AML-193 (cell line): ENCODE results near the gene CISD2.
A peak's percentile ranks its signal among the peaks of the same experiment; 100 is the strongest.
"Not testable (repeated sequence)": the region's sequence is repeated elsewhere in the genome, so short reads cannot be mapped to it uniquely, and the experiment has no call there.

Source experiments
- DNase-seq, 2 experiments: peaks; one replicate each; lab custom pipeline; 2025; lab: John Stamatoyannopoulos, UW

The CISD2 gene, protein sequence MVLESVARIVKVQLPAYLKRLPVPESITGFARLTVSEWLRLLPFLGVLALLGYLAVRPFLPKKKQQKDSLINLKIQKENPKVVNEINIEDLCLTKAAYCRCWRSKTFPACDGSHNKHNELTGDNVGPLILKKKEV

DNA sequence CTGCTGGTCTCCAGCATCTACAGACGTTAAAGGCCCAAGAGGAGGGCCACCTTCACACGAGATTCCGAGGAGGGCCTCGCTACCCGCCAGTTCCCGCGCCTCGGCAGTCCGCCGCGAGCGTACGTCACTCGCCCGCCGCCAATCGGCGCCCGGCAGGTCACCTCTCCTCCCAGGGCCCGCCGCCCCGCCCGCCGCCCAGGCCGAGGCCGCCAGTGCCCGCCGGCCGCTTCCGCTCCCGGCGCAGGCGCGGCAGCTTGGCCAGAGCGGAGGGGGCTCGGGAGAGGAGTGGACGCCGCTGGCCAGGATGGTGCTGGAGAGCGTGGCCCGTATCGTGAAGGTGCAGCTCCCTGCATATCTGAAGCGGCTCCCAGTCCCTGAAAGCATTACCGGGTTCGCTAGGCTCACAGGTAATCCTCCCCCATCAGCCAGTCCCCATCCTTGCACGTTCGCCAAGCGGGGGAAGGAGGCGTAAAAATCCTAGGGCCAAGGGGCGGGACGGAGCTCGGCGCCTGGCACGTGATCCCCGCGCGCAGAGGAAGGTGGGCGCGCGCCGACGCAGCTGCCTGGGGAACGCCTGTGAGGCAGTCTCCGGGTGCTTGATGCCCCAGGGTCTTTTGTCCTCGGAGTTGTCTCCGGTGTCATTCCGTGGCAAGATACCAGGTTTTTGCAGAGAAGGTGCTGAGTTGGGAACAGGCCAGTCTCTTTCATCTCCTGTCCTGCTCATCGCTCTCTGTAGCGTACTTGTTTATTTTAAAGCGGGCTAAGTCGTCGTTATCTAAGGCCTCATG is at the start of gene CISD2:
Gene CISD2, plus strand, starts transcription at position 212 of the 788 bp plus-strand sequence. Its CDS starts 93 bp downstream, at position 305.
- DNase-seq = peak; percentile 84 to 86

DNA sequence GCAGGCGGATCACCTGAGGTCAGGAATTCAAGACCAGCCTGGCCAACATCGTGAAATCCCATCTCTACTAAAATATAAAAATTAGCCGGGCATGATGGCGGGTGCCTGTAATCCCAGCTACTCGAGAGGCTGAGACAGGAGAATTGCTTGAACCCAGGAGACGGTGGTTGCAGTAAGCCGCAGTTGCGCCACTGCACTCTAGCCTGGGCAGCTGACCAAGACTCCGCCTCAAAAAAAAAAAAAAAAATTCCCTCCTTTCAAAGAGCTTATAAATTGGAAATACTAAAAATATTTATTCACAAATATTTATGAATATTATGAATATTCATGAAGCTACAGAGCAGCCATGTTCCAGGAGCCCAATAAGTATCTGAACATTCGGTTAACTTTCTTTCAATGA is 49.7 kb upstream of the CISD2 start:
- DNase-seq = not testable (repeated sequence)

DNA sequence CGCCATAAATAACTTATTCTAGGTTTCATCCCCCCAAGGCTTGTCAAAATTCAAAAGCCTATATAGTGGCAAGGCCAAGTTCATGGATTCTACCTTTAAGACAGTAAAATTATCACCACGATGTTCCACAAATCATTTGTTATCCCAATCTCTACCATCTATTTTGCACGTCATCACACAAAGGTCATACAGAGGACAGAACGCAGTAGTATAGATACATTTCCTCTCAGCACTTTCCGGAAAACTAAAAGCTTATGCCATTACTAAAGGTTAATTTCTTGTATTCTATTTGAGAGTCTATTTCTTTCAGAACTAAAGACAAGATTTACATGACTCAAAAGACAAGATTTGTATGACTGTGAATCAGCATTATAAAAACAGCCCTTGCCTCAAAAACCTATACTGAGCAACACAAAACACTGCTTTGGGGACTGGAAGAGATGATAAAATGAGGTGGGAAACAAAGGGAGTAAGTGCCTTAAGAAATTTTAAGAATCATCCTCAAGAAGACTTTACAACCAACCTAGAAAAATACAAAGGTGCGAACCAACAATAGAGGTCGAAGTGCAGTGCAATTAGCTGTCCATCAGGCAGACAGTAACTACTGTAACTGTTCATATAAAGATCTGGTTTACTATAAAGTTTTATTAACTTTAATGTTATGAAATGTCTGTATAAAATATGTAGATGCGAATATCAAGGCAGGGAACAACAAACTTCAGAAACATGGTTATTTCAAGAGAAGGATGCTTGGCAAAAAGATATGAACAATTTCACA is 49.0 kb upstream of the CISD2 start:
- DNase-seq = no peak

DNA sequence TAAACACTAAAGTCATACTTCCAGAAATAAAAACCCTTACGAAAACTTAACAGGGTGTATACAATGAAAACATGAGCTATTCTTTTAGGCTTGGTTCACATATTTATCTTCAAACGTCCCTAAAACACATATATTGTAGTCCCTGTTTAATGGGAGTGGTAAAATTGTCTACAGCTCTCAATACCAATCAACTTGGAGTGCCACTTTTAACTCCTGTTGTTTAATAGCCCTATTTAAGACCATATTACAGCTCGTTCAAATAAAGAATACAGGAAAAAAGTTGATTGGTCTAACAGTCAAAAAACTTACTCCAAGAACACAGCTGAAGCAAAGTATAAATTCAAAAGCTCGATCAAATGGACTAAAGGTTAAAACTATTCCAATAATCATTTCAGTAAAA is 45.3 kb upstream of the CISD2 start:
- no peak for DNase-seq

DNA sequence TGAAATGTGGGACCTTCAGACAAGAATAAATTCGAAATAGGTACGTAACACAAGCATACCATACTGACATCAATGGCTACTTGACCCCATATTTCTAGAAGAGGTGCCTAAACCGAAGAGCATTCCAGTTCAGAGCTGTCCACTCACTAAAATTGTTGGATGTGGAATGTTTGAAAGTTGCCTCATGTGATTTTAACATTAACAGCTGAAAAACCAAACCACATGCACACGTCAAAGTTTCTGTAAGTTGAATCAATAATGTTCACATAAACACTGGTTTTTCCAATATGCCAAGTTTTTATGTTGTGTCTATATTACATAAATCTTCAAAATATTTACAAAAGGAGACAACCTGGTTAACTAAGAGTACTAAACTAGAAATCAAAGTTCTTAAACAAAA is 44.9 kb upstream of the CISD2 start:
- no peak for DNase-seq

DNA sequence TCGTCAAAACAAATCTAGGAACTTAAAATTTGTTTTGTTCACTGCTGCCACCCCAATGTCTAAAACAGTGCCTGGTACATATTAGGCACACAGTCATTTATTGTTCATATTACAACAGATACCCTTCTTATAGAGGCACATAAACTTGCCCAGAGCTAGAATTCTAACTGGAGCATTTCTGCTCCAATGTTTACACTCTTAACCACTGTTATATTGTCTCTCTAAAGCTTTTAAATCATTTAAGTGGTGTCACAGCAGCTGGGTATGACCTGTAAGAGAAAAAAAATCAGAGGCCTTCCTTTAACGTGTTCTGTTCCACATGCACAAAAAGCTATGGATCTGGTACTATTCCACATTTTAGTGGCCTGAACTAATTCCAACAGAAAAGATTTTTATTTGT is 44.4 kb upstream of the CISD2 start:
- DNase-seq = no peak

DNA sequence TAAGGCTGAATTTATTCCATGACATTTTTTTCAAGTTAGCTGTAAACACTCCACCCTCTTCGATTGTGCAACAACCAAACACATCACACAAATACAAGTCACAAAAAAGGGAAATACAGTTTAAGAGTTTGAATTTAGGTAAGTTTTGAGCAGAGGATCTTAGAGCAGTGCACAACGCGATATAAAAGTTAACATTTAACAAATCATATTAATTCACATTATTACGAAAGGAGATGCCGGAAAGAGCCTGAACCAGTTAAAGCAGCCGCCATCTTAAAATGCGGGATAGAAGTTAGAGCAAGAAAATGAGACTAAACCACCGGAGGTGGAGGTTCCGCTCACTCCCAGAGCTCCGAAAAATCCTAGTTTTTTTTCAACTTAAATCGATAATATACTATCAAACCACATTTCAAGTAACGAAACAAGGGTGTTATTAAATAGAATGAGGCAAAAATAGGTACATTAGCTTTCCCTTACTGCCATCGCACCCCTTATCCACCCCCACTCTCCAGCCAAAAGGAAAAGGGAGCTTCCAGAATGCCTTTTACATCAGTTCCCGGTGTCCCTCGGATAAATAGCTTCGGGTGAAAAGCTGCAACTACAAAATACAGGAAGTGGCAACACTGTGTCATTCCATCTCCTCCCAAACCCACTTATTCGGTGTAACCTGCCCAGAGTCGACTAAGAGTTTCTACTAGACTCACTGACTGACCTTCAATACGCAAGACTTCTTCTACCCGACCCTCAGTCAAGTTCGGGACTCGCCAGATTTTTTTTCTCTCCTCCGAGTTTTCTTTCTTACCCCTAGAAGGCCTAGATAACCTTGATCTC is 43.3 kb upstream of the CISD2 start:
- peak; percentile 61 to 67 for DNase-seq

DNA sequence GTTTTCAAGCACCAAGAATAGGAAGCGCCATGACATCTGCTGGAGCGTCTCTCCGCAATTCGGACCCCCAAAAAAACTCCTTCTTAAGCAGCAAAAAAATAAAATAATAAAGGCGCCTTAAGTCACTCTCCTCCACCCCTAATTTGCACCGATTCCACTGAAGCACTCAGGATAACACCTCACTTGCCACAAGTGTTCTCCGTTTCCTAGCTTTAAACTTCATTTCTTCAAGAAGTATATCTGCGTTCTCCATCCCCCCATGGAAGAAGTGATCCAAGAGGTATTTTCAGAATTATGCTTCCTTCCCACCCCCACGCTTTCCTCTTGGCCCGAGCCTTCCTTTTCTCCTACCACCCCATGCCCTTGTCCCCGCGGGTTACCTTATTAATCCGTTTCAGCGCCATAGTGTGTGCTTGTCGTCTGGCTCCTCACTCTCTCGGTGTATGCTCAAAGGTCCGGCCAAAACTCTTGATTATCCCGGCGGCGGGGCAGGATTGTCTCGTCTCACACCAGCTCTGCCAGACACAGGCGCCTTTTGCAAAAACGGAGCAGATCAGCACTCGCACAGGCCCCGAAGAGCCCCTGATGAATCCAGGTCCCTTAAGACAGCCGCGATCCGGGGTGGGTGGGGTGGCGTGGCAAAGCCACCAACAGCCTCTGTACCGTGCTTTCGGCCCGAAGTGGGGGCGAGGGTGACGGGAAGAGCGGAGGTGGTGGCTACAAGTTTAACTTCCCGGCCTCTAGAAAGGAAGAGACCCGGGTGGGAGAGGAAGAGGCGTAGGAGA is 42.5 kb upstream of the CISD2 start:
- no peak for DNase-seq

DNA sequence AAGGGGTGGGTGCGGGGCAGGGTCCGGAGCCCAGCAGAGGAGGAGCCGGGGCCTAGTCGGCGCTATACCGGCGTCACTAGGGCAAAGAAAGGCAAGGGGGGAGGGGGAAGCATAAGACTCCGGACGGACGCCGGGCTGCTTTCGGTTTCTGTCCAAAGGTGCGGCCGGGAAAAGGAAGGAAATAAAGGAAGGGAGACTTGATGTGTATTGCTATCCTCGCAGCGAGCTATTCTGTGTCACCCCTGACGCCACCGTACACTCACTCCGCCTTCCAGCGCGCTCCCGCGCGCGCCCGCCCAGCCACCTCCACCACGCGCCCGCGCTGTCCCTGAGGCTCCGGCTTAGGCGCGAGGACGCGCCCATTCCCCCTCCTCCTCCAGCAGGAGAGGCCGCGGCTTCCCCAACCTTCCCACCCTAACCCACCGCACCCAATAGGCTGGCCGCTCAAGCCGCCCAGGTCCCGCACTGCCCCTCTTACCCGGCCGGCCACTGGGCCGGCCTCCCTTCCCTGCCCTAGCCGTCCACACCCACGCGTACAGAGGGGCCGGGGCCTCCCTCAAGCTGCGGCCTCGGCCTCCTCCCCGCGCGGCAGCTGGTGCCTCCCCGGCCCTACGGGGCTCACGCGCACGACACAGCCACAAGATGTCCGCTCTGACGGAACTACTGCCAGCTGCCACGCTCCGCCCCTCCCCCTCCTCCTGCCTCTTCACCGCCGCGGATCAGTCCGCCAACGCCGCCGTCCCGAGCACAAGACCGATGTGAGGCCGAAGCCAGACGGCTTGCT is 41.7 kb upstream of the CISD2 start, which contains the start of gene UBE2D3:
Gene UBE2D3, minus strand, starts transcription at position 662 of the 784 bp plus-strand sequence. CDS start 1,043 bp downstream, outside the sequence.
- DNase-seq = peak; percentile 88 to 92

DNA sequence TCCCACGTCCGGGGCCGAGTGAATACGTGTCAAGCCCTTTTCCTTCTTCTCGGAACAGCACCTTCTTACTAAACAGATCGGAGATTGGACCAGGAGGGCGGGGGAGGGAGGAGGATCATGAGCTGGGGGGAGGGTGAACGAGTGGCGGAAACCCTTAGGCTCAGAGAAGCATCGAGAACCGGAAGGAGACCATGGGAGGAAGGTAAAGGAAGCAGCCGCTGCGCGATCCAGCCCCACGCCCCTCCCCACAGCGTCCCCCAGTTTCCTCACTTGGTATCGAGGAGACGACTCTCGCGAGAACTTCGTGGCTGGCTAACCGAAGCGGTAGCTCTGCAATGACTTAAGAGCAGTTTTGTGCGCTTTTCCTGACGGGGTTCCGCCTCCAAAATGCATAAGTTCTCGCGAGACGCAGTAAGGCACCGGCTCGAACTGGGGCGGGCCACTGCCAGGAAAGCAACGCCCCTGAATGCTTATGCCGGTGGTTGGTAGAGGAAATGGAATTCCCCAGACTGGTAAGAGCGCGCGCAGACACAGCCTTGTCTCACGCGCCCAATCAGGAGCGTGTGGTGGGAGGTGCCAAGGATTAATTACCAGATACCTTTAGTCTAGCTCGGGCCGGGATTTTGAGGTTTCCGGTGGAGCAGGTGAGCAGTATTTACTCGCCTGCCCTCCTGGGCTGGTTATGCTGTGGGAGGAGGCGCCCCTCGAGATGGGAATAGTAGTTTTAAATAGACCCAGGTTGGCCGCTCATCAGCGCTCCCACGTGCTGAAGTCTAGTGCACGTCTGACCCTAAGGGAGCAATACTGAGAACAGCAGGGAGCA is 40.9 kb upstream of the CISD2 start:
- peak; percentile 98 to 99 for DNase-seq

DNA sequence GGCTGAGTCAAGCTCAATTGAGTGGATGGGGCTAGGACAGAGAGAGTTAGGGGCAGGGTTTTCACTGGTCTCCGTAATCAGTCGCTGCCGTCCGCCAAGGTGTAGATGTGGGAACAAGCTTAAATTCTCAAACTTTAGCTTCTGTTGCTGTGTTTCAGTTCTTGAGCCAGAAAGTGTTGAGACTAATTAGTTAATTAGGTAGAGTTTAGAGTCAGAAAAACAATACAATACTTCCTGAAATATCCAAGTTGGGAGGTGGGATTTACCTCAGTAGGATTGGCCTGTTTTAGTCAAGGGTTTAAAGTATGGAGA is 40.3 kb upstream of the CISD2 start:
- no peak for DNase-seq

DNA sequence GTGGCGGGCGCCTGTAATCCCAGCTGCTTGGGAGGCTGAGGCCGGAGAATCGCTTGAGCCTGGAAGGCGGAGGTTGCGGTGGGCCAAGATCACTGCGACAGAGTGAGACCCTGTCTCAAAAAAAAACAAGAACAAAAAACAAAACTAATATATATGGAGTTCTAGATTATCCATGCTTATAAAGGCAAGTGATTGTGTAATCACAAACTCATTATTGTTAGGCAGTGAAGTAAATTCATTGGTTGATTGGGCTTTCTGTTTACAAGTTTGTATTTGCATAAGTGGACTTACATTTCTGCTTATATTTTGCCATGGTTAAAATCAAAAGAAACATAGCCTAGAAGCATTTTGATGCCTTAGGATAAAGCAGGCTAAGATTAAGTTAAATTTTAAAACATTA is 39.0 kb upstream of the CISD2 start:
- DNase-seq = no peak

DNA sequence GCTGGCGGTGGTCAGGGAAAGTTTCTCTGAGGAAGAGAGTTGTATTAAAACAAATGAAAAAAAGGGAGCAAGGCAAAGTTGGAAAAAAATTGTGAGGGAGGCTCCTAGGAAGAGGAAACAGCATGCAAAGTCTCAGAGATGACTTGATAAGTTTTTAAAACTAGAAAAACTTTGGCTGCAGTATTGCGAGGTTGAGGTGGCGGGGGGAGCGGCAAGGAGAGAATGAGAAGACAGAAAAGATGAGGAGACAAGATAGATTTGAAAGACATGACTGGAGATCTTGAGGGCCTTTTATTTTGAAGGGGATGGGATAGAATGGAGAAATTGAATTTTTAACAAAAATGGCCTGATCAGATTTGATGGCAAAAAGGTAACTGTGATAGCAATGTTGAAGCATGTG is 36.7 kb upstream of the CISD2 start:
- no peak for DNase-seq

DNA sequence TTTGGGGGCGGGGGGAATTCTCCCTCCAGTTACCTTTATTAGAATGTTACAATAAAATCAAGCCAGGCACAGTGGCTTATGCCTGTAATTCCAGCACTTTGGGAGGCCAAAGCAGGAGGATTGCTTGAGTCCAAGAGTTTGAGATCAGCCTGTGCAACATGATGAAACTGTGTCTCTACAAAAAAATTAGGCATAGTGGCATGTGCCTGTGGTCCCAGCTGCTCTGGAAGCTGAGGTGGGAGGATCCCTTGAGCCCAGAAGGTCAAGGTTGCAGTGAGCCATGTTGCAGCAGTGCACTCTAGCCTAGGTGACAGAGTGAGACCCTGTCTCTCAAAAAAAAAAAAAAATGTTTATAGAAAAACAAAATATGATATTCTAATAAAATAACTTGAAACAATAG is 36.1 kb upstream of the CISD2 start:
- no peak for DNase-seq

DNA sequence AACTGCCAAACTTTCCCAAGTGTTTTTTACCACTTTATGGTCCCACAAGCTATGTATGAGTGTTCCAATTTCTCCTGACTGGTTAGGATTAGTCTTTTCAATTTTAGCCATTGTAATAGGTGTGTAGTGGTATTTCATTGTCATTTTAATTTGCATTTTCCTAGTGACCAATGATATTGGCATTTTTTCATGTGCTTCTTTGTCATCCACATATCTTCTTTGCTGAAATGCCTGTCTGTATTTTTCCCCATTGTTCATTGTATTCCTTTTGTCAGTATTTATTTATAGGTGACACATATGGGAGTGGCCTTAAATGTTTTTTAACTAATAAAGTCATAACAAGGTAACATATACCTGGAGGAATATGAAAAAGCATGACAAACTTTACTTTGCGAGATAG is 32.2 kb upstream of the CISD2 start:
- no peak for DNase-seq

DNA sequence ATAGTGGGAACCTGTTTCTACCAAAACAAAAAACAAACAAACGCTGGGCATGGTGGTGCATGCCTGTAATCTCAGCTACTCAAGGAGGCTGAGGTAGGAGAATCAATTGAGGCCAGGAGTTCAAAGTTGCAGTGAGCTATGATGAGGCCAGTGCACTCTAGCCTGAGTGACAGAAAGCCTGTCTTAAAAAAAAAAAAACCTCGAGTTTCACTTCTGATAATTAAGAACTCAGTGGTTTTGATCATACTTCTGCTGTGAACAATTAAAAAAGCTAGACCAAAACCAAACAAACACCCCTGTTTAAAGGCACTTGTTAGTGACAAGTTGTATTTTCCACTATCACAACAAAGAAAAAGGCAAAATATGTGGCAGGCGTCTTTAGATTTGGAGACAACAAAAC is 26.4 kb upstream of the CISD2 start:
- no peak for DNase-seq

DNA sequence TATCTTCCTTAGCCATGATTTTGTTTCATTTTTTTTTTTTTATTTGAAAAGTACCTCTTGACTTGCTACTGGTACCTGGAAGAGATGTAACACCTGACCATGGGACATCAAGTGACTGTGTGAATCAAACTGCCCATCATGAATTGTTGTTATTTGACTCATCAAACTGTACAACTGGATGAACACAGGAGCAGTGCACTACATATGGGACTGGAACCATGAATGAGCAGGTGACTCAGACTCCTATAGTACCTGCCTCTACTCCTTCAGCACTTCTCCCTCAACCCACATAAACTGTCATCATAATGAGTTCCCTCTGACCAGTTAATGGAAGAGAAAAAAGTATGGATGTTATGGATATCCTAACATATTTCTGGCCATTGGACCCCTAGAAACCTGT is 25.5 kb upstream of the CISD2 start:
- DNase-seq = no peak

DNA sequence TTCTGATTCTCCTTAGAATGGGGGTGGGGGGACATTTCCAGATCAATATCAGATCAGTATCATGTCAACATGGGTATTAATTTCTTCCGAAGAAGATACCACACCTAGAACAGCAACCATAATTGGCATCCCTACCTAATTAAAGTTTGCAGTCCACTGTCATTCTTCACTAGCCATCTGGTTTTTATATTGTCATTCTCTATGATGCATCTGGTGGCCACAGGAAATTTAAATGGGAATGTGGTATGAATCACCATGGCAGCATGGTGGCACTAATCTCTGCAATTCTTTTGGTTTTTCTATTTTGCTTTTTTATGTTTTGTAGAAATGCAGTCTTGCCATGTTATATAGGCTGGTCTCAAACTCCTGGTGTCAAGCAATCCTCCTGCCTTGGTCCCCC is 24.9 kb upstream of the CISD2 start:
- no peak for DNase-seq

DNA sequence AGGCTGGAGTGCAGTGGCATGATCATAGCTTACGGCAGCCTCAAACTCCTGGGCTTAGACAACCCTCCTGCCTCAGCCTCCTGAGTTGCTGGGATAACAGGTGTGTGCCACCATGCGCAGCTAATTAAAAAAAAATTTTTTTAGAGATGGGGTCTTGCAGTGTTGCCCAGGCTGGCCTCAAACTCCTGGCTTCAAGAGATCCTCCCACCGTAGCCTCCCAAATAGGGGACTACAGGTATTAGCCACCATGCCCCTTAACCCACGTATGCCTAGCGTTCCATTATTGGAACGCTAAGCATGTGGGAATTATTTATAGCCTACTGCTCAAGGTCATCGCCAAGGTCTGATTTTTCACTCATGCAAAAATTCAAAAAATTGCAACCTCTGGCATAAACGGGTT is 21.1 kb upstream of the CISD2 start:
- no peak for DNase-seq
